Stimulated activated CD4-positive, alpha-beta T cell treated with anti-CD3 and anti-CD28 coated beads, Interleukin-2, amount 100 ng/mL, for 48 hours (primary cell): ENCODE results near the gene MED22.
"Not testable (repeated sequence)": the region's sequence is repeated elsewhere in the genome, so short reads cannot be mapped to it uniquely, and the experiment has no call there.

ENCODE experiments used
- DNase-seq, 2 donors: peaks; one replicate each; pipeline ENCODE4 v3.0.0-alpha.2; 2020

The MED22 gene

DNA sequence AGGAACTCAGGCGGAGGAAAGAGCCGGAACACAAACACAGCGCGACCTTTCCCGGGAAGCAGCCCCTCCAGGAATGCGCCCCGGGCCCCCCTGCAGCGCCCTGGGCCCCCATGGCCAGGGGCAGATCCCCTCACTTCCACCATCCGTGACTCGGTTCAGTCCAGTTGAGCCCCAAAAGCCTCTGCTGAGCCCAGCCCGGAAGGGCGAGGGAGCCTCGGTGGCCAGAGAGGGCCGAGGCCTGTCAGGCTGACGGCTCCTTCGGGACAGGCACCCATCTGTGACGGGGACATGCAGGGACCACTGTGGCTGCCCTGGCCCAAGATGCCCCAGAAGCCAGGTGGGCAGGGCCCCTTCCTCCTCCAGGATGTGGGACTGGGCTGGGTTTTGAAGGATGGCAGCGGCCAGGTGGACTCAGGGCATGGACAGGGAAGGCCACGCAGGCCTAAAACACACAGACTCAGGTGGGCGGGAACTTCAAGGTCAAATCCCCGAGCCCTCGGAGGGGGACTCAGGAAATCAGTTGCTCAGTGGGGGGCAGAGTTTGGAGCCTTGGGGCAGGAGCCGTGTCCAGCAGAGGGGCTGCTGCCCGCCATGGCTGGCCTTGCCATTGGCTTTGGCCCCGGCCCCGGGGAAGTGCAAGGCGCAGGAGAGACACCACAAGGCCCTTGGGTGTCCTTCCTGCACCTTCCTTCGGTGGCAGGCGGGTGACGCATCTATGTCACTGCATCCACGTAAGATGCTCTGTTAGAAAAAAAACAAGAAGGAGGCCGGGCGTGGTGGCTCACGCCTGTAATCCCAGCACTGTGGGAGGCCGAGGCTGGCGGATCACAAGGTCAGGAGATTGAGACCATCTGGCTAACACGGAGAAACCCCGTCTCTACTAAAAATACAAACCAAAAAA, 43.2 kb downstream of the MED22 start:
- DNase-seq: no peak

GRCh38 chr9:133304158-133304470, 43.8 kb downstream of the MED22 start:
- no peak for DNase-seq

- no peak for DNase-seq
These were observed 44.4 kb downstream of the MED22 start for GRCh38 chr9:133303266-133304157.

DNA sequence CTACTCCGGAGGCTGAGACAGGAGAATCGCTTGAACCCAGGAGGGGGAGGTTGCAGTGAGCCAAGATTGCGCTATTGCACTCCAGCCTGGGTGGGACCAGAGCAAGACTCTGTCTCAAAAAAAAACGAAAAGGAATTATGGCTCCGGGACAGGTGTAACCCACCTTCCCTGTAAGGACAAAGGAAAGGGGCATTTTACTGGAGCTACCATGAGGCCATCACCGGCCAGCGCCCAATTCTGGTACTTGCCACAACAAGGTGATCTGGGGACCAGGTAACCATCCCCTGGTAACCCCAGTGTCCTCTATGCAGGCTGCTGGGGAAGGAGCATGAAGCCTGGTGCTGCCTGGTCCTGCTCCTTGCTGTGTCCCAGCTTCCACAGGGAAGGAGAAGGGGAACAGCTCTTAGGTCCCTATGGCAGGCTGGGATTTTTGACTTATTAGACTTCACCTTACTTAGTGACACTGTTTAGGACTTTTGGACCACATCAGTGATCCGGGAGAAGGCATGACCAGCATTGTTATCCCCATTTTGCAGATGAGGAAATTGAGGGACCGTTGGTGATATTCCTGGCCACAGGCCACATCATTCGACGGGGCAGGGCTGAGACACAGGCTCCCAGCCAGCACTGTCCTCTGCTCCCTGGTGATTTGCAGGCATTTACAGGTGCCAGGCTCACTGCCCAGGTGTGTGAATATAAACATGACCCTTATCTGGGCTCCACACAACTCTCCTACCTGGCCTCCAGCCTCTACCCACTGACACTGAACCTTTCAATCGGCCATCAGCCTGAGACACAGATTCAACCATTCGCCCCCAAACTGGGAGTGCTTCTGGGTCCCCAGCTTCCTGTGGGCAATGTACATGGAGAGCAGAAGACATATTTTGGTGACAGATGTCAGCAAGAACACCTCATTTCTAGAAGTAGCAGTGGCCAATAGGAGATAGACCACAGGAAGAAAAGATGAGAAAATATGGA, 46.4 kb downstream of the MED22 start:
- no peak for DNase-seq

- not testable (repeated sequence) for DNase-seq
These were observed 47.9 kb downstream of the MED22 start for GRCh38 chr9:133299996-133300395.

- no peak for DNase-seq
These were observed 53.7 kb downstream of the MED22 start for GRCh38 chr9:133294257-133294656.

DNA sequence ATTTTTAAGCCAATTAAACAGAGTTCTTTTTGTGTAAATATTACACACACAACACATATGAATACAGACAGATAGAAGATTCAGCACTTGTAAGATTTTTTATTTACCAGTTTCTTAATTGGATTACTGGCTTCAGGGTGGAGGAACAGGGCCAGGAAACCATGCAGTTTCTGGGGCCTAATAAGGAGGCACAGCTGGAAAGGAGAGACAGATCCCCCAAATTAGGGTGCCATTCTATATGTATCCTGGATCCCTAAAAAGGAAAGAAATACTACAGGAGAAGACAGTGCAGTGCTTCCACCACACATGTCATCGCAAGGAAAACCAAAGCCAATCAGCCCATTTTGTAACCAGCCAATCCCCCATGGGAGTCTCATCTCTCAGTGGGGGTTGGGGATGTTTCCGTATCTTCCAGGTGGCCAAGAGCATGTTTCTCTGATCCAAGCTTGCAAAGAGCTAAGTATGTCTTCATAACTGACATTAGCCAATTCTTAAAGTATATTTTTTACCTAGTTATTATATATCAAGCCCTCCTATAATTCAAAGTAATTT, 57.1 kb downstream of the MED22 start:
- DNase-seq: no peak
